HG02970 (cell line): ENCODE measurements around the gene MCM7.

Experiments
- ATAC-seq: cut with Tn5 transposase; IDR thresholded peaks from one replicate; pipeline ENCODE4 v1.9.1; 2021; ENCODE audit warnings: mild to moderate bottlenecking, moderate library complexity, moderate number of reproducible peaks; ENCODE audit not compliant: unreplicated experiment, low FRiP score

MCM7 gene

DNA sequence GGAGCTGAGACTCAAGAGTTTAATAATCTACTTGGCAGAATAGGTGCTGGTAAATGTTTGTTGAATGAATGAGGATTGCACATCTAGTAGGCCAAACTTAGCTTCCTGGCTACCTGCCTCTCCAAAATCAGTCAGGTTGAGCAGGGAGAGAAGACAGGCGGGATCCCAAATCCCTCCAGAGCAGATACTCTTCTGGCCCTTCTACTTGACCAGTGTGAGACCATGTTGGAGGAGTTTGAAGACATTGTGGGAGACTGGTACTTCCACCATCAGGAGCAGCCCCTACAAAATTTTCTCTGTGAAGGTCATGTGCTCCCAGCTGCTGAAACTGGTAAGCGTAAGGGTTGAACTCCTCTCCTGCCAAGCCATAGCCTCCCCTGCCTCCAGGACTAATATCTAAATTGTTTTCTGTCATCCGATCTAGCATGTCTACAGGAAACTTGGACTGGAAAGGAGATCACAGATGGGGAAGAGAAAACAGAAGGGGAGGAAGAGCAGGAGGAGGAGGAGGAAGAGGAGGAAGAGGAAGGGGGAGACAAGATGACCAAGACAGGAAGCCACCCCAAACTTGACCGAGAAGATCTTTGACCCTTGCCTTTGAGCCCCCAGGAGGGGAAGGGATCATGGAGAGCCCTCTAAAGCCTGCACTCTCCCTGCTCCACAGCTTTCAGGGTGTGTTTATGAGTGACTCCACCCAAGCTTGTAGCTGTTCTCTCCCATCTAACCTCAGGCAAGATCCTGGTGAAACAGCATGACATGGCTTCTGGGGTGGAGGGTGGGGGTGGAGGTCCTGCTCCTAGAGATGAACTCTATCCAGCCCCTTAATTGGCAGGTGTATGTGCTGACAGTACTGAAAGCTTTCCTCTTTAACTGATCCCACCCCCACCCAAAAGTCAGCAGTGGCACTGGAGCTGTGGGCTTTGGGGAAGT lies 23.4 kb upstream of the MCM7 start:
- no peak for ATAC-seq

DNA sequence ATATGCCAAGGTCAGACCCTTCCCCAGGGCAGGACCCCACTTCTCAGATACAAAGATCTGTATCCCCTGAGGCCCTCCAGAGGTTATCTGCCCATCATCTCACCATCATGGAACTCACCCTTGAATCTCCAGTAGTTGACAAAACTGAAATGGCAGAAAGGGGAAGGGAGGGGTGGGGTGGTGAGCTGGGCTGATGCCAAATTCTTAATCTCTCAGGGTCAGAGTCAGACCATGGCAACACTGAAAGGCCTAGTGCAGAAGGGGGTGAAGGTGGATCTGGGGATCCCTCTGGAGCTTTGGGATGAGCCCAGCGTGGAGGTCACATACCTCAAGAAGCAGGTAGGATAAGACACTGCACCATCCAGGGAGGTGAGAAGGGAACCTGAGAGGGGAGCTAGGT lies 21.4 kb upstream of the MCM7 start:
- ATAC-seq = no peak

DNA sequence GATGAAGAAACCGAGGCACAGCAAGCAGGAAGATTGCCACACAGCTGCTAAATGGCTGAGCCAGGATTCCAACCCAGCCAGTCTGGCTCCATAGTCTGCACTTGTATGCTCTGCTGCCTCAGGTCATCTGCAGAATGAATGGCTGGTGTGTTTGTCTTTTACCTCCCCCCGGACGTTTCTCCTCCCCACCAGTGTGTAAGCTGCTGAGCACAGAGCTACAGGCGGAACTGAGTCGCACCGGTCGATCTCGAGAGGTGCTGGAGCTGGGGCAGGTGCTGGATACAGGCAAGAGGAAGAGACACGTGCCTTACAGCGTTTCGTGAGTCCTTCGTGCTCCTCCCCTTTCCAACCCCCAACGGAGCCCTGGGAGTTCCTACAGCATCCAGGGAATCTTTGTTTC lies 20.9 kb upstream of the MCM7 start:
- no peak for ATAC-seq

DNA sequence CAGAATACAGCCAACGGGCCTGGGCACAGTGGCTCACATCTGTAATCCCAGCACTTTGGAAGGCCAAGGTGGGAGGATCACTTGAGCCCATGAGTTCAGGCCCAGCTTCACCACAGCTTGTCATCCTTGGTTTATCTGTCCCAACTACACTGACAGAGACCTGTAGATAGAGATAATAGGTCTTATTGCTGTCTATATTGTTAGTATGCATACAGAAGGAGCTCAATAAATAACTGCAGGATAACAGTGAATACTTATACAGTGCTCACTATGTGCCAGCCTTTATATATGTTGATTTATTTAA lies 19.5 kb upstream of the MCM7 start:
- ATAC-seq = no peak

DNA sequence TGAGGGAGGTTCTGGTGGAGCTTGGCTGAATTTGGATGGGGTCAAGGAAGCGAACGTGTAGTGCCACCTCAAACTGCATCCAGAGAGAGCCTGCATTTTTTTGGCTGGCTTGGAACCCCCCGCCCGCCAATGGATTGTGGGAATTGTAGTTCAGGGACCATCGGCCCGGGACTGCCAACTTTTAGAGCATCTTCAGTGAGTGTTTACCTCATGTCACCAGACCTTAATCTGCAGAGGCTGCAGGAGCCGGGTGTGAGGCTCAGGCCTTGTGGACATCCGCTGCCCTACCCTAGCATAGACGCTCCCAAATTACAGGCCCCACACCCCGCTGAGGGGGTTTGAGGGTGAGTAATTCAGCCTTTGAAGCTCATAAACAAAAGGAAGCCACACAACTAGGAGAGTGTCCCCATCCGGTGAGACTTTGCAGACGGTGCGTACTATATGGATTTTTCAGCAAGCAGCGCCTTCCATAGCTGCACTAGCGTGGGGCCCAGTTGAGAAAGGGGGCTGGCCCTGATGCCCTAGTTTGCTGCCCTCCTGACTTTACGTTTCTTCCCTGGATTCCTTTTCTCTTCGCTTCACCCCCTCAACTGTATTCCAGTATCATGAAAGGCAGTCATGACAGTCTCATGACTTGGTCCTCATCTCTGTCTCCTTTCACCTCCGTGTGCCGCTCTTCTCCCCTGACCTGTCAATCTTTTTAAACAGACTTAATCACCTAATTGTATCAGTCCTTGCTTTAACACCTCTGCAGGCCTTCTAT lies 19.0 kb upstream of the MCM7 start:
- ATAC-seq = peak; percentile 33

DNA sequence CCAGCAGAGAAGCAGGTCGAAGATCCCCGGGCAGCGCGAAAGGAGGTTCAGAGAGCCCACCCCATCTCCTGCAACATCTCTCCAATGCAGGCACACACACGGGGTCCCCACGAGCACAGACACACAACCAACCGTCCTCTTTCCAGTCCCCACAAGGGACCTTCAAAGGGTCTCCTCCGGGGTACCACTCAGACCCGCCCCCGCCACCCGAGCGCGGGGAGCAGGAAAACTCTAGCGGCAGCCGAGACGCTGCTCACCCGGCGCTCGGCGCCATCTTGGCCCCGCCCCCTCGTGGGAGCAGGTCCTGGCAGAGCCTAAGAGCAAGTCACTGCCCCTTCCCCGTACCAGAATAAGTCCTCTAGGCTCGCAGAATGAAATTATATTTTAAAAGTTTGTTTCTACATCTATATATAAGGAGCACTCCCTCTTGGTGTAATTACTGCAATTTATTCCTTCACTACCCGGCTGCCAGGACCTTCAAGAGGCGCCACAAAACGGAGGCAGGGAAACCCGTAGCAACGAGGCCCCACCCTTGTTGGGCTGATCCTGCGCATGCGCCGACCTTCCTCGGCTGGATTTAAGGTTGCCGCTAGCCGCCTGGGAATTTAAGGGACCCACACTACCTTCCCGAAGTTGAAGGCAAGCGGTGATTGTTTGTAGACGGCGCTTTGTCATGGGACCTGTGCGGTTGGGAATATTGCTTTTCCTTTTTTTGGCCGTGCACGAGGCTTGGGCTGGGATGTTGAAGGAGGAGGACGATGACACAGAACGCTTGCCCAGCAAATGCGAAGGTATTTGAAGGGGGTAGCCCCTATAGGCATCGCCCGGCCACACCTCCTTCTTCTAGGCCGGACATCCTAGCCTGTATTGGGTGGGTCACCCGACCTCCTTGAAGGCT lies 18.1 kb upstream of the MCM7 start, which contains the start of the genes CNPY4 and TAF6:
TSS of gene CNPY4 (plus strand) at position 563 of the 898 bp plus-strand sequence. CDS start at position 674, 111 bp downstream.
TSS of gene TAF6 (minus strand) at position 287 of the 898 bp plus-strand sequence. CDS start 5,149 bp downstream, outside the sequence.
- peak; percentile 73 for ATAC-seq

DNA sequence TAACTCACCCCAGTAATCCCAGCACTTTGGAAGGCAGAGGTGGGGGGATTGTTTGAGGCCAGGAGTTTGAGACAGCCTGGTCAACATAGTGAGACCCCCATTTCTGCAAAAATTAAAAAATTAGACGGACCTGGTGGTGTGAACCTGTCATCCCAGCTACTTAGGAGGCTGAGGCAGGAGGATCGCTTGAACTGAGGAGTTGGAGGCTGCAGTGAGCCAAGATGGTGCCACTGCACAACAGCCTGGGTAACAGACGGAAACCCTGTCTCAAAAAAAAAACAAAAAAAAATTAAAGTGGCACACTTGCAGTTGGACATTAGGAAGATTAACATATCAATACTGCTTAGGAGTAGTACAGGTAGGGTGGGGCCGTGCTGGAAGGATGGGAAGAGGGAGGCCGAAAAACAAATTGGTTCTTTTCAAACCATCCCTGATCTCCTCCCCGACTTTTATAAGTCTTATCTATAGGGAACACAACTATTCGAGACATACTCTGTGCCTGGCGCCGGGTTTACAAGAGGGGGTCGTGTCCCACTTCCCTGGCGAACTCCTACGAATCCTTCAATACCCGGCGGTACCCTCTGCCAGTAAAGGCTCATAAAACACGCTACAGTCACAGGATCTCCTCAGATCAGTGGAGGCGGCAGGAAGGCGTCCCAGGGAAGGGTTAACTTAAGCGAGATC lies 17.3 kb upstream of the MCM7 start:
- no peak for ATAC-seq

DNA sequence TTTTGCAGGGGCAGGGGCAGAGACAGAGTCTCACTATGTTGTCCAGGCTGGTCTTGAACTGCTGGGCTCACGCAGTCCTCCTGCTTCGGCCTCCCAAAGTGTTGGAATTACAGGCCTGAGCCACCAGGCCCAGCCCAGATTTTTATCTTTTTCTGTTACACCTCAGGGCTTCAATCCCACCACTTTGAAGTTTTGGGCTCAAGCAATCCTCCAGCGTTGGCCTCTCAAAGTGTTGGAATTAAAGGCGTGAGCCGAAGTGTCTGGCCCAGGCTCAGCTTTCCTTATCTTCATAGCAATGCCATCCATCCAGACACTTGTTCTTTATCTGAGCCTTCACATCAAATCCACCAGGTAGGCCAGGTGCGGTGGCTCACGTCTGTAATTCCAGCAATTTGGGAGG lies 13.8 kb upstream of the MCM7 start:
- no peak for ATAC-seq

DNA sequence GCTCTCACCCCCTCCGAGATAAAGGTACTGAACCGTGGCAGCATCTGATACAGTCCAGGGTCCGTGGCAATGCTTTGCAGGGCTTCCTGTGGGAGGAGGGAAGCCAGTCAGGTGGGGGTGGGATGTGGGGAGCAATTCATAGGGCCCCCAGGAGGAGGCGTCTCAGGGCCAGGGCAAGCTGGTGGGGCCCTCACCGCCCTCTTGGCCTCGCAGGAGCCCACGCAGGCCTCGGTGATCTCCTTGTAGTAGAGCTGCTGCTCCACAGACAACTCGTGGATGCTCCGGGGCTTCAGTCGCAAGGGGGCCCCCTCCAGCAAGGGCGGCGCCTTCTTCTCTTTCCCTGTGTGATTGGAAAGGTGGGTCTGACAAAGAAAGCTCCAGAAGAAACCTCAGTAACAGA lies 10.7 kb upstream of the MCM7 start:
- ATAC-seq = no peak

DNA sequence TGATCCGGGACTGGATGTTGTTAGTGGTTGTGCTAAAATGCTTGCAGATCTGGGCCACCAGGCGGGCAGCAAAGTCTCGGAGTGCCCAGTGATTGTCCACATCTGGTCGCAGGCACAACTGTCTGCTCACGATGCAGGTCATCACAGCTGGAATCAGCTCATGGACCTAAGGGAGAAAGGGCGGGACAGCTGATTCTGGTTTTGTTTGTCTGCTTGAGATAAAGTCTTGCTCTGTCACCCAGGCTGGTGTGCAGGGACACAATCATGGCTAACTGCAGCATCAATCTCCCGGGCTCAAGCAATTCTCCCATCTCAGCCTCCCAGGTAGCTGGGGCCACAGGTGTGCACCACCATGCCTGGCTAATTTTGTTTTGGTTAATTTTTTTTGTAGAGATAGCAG lies 10.0 kb upstream of the MCM7 start:
- no peak for ATAC-seq

DNA sequence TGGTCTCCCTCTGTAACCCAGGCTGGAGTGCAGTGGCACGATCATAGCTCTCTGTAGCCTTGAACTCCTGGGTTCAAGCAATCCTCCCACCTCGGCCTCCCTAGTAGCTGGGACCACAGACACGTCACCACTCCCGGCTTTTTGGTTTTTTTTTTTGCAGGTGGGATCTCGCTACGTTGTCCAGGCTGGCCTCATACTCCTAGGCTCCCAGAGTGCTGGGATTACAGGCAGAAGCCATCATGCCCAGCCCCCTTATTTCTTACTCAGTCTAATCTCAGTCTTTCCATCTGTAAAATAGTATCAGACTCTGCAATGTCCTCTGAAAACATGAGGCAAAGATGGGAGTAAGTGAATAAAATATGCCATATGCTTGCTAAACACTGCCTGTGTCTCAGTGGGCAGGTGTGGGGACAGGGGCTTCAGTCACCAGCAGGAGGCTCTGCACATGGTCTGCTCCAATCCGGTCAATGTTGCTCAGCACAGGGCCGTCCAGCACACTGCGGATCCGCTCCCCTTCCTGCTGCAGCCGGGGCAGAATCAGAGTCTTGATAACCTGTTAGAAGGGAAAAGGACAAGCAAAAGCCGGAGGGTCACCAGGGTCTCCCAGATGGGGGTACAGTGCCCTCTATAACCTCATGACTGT lies 8.4 kb upstream of the MCM7 start:
- ATAC-seq = no peak

DNA sequence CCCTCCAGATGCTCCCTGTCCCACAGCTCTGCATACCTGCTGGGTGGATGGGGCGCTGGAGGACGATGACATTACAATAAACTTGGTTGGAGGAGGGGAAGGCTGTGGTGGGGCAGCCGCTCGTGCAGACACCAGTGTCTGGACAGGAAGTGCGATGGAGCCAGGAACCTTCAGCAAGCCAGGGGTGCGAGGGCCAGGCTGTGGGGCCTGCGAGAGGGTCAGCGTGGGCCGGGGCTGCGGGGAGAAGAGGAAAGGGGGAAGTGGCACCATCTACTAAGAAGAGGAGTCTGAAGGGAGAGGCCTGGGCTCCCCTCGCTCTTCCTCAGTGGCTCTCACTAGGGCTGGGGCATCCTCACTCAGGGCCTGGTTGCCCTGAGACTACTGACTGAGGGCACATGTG lies 6.7 kb upstream of the MCM7 start:
- ATAC-seq = no peak

DNA sequence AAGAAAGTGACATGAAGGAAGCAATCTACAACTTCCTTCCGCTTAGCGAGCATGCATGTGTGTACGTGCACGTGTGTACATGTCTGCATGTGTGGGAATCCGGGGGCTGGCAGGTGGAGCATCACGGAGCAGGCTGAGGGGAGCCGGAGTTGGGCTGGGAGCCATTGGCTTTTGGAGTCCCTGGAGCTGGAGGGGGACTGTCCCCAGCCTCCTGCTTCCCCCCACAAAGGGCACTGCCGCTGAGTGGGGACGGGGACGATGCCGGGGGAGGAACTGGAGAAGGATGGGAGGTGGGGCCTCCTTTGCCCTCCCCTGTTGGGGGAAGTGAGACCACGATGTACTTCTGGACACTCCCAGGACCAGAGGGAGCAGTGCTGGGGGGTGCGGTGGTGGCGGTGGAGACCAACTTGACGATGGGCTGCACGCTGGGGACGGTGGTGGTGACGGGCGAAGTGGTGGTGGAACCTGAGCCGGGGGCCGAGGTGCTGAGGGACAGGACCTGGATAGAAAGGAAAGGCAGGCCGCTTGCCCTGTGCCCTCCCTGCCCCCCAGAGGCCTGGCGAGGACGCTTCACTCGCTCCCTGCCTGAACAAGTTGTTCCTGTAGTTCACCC lies 6.0 kb upstream of the MCM7 start:
- ATAC-seq = no peak

DNA sequence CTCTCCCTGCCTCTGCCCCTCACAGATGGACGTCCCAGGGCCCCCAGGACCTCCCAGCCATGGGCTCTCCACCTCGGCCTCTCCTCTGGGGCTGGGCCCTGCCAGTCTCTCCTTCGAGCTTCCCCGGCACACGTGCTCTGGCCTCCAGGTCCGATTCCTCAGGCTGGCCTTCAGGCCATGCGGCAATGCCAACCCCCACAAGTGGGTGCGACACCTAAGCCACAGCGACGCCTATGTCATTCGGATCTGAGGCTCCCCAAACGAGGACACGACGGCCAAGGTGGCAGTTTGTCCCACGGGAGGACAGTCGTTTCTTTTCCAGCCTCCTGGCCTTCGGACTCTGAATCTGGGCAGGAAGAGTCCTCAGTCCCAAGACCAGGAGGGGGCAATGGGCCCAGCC lies 5.4 kb upstream of the MCM7 start:
- no peak for ATAC-seq

DNA sequence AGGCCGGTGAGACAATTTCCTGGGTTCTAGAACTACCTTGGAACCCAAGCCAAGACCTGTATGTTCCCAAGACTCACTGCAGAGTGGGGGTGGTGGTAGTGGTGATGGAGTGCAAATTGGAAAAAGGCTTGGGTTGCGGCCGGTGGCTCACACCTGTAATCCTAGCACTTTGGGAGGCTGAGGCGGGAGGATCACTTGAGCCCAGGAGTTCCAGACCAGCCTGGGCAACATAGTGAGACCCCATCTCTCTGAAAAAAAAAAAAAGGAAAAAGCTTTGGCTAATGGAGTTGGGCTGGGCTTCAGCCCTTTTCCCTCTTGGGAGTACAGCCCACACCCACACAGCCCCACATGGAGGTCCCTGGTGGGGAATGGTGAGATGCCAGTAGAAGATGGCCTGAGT lies 4.3 kb upstream of the MCM7 start:
- no peak for ATAC-seq

DNA sequence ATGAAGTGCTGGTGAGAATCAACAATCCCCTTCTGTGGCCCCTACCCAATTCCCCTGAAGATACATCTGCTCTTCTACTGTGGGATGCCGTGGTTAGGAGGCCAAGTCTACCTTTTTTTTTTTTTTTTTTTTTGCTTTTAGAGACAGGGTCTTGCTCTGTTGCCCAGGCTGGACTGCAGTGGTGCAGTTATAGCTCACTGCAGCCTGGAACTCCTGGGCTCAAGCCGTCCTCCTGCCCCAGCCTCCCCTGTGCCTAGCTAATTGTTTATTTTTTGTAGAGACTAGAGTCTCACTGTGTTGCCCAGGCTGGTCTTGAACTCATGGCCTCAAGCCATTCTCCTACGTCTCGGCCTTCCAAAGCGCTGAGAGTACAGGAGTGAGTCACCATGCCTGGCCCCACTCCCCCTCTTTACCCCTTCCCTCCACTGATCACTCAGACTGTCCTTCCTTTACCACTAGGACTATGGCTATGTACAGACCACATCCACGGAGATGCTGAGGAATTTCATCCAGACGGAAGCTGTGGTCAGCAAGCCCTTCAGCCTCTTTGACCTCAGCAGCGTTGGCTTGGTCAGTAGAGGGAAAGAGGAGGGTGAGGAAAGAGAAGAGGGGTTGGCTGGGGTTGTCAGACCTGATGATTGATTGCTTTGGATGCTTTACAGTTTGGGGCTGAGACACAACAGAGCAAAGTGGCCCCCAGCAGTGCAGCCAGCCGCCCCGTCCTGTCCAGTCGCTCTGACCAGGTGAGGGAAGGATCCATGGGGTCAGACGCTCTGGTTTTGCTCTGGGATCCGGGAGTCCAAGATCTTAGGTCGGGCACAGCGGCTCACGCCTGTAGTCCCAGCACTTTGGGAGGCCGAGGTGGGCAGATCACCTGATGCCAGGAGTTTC lies 2.0 kb upstream of the MCM7 start:
- no peak for ATAC-seq

DNA sequence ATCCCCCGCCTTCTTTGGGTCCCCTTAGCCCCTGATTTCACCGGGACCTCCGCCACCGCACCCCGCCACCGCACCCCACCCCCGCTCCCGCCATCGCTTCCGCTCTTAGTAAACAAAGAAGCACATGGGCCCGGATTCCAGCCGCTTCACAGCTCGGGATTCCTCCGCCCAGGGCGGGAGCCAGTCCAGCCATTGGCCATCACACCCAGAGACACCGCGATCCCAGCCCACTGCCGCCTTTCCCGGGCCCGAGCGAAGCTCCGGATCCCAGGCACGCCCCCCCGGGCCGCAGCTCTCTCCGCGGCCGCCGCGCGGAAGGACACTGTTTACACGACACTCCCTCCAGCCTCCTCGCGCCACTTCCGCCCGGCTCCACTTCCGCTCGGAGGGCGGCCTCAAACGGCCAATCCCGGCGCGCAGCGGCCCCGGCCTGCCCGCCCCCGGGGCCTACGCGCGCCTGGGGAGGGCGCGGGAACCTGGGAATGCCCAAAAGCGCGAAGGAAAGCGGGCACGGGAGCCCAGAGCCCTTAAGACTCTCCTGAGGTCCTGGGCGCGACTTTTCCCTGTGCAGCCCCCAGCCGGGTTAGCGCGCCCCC lies 679 bp downstream of the MCM7 start:
- ATAC-seq = peak; percentile 64

DNA sequence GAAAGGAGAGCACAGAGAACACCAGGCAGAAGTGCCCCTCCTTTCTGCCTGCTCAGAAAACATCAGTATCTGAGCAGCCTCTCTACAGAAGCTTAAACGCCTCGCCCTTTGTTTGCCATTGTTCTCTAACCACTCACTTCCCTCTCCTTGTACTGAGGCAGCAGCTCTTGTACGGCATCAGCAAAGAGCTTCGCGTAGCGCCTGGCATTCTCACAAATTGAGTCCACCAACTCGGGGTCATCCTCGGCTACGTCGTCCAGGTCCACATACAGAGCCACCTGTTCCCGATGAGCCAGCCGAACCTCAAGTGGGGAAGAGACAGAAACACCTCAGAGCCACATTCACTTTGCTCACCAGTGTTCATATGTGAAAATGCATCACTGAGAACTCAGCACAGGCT lies 1.7 kb downstream of the MCM7 start:
- ATAC-seq = no peak
